ENCODE data around the gene RRP7A.

GRCh38 chr22:42493393-42493792, 26.2 kb downstream of the RRP7A start:
- TF ChIP-seq POLR2A (IDR thresholded peaks at IDR 0.05; ENCODE audit: low read length) = no peak
- TF ChIP-seq GATA1 (IDR thresholded peaks at IDR 0.05; ENCODE audit: low read depth, low read length) = no peak

Measured in erythroblast (primary cell).